ENCODE results near the gene HNRNPU.
A peak's percentile ranks its signal among the peaks of the same experiment; 100 is the strongest.

The HNRNPU gene

DNA sequence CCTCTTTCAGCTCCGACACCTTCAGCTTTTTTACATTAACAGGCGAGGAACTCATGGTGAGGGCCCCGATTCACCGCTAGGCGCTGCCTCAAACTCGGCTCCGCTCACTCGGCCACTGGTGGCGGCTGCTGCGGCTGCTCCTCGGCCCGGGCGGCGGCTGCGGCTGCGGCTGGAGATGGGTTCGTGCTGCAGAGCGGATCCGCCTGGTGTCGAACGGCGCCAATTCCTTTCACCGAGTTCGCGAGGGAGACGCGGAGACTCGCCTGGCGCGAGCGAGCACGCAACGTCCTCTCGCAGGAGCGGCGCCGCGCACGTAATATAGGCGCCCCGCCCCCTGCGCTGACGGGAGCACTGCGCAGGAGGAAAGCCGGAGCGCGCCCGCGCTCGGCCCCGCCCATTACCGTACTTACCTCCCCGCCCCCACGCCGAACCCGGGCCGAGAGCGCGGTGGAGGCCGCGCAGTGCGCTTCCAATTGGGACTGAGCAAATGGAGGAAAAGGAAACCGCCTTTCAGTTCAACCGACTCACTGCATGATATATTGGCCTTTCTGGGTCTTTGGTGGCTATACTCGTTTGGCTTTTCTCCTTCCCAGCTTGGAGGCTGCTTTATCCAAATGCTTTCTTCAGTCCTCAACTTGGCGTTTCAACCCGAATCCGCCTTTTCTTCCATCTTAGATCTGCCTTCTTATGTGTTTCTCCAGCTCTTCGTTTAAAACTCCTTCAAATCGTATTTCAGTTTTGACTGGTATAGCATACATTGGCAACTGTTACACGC is at the start of gene HNRNPU:
TSS of gene HNRNPU (minus strand) at position 291 of the 775 bp plus-strand sequence. CDS start at position 55, 236 bp downstream.
- Histone ChIP-seq H3K4me1 (ENCODE audit: control insufficient read depth, insufficient read depth, low read length) (peaks cover 4% of the 10 kb centered on the region), H3K9me3 (ENCODE audit: control insufficient read depth, insufficient read depth, low read length) (no peaks in the 10 kb centered on the region), H3K36me3 (ENCODE audit: control insufficient read depth, insufficient read depth, low read length) (peaks cover 16% of the 10 kb centered on the region), H3K9ac (ENCODE audit: low read depth, low read length) (peak within 1 kb of the TSS; percentile 99), H3K27me3 (ENCODE audit: control insufficient read depth, insufficient read depth, low read length) (no peaks in the 10 kb centered on the region), H3K4me3 (ENCODE audit: low read depth, low read length) (peak within 1 kb of the TSS; percentile 92)

DNA sequence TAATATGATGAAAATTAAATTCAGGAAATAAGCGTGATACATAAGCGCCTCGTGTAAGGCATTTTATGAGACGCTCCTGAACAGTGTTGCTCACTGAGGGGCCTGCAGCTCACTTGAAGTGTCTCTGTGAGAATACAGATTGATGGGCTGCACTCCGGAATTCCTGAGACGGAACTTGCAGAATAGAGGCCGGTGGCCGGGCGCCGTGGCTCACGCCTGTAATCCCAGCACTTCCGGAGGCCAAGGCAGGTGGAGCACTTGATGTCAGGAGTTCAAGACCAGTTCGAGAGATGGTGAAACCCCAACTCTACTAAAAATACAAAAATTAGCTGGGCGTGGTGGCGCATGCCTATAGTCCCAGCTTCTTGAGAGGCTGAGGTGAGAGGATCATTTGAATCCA is 49.5 kb upstream of the HNRNPU start:
- Histone ChIP-seq H3K4me1 (ENCODE audit: control insufficient read depth, insufficient read depth, low read length) (no peaks in the 10 kb centered on the region), H3K9me3 (ENCODE audit: control insufficient read depth, insufficient read depth, low read length) (no peaks in the 10 kb centered on the region), H3K4me3 (ENCODE audit: low read depth, low read length) (no peak overlapping the region), H3K36me3 (ENCODE audit: control insufficient read depth, insufficient read depth, low read length) (no peaks in the 10 kb centered on the region), H3K27me3 (ENCODE audit: control insufficient read depth, insufficient read depth, low read length) (peaks cover 10% of the 10 kb centered on the region), H3K9ac (ENCODE audit: low read depth, low read length) (no peak overlapping the region)

- Histone ChIP-seq H3K4me3 (ENCODE audit: low read depth, low read length) (no peak overlapping the region), H3K4me1 (ENCODE audit: control insufficient read depth, insufficient read depth, low read length) (no peaks in the 10 kb centered on the region), H3K27me3 (ENCODE audit: control insufficient read depth, insufficient read depth, low read length) (no peaks in the 10 kb centered on the region), H3K9me3 (ENCODE audit: control insufficient read depth, insufficient read depth, low read length) (no peaks in the 10 kb centered on the region), H3K9ac (ENCODE audit: low read depth, low read length) (no peak overlapping the region), H3K36me3 (ENCODE audit: control insufficient read depth, insufficient read depth, low read length) (no peaks in the 10 kb centered on the region)
These were observed 39.8 kb upstream of the HNRNPU start for GRCh38 chr1:244904119-244904518.

DNA sequence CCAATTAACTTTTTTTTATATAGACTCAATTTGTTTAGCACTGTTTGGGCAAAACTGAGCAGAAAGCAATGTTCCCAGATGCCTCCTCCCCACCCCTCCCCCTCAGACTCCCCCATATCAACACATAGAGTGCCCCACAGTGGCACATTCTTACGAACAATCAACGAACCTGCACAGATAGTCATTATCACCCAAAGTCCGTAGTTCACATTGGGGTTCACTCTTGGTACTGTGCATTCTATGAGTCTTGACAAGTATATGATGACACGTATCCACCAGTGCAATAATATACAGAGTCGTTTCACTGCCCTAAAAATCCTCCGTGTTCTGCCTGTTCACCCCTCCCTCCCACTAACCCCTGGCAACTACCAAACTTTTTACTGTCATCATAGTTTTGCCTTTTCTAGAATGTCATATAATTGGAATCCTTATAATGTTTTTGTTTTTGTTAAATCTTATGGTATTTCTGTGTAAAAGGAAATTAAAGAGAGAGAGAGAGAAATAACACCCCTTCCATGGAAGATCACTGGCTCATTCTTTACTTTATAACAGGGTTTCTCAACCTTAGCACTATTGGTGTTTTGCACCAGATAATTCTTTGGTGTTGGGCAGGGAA is 37.2 kb upstream of the HNRNPU start:
- Histone ChIP-seq H3K4me1 (ENCODE audit: control insufficient read depth, insufficient read depth, low read length) (no peaks in the 10 kb centered on the region), H3K9ac (ENCODE audit: low read depth, low read length) (no peak overlapping the region), H3K4me3 (ENCODE audit: low read depth, low read length) (no peak overlapping the region), H3K36me3 (ENCODE audit: control insufficient read depth, insufficient read depth, low read length) (no peaks in the 10 kb centered on the region), H3K9me3 (ENCODE audit: control insufficient read depth, insufficient read depth, low read length) (no peaks in the 10 kb centered on the region), H3K27me3 (ENCODE audit: control insufficient read depth, insufficient read depth, low read length) (no peaks in the 10 kb centered on the region)

GRCh38 chr1:244897476-244898254 is 33.3 kb upstream of the HNRNPU start:
- no peaks in the 10 kb centered on the region for H3K4me1 ChIP-seq (ENCODE audit: control insufficient read depth, insufficient read depth, low read length)
- no peak overlapping the region for H3K4me3 ChIP-seq (ENCODE audit: low read depth, low read length)
- H3K27me3 ChIP-seq (ENCODE audit: control insufficient read depth, insufficient read depth, low read length) = no peaks in the 10 kb centered on the region
- no peaks in the 10 kb centered on the region for H3K36me3 ChIP-seq (ENCODE audit: control insufficient read depth, insufficient read depth, low read length)
- H3K9ac ChIP-seq (ENCODE audit: low read depth, low read length) = no peak overlapping the region
- no peaks in the 10 kb centered on the region for H3K9me3 ChIP-seq (ENCODE audit: control insufficient read depth, insufficient read depth, low read length)

GRCh38 chr1:244896550-244896949 is 32.2 kb upstream of the HNRNPU start:
- H3K9ac ChIP-seq (ENCODE audit: low read depth, low read length) = no peak overlapping the region
- no peaks in the 10 kb centered on the region for H3K9me3 ChIP-seq (ENCODE audit: control insufficient read depth, insufficient read depth, low read length)
- H3K4me3 ChIP-seq (ENCODE audit: low read depth, low read length) = no peak overlapping the region
- no peaks in the 10 kb centered on the region for H3K27me3 ChIP-seq (ENCODE audit: control insufficient read depth, insufficient read depth, low read length)
- H3K4me1 ChIP-seq (ENCODE audit: control insufficient read depth, insufficient read depth, low read length) = no peaks in the 10 kb centered on the region
- H3K36me3 ChIP-seq (ENCODE audit: control insufficient read depth, insufficient read depth, low read length) = no peaks in the 10 kb centered on the region

GRCh38 chr1:244893836-244894235 is 29.5 kb upstream of the HNRNPU start:
- Histone ChIP-seq H3K36me3 (ENCODE audit: control insufficient read depth, insufficient read depth, low read length) (no peaks in the 10 kb centered on the region), H3K4me3 (ENCODE audit: low read depth, low read length) (no peak overlapping the region), H3K4me1 (ENCODE audit: control insufficient read depth, insufficient read depth, low read length) (no peaks in the 10 kb centered on the region), H3K27me3 (ENCODE audit: control insufficient read depth, insufficient read depth, low read length) (no peaks in the 10 kb centered on the region), H3K9me3 (ENCODE audit: control insufficient read depth, insufficient read depth, low read length) (no peaks in the 10 kb centered on the region), H3K9ac (ENCODE audit: low read depth, low read length) (no peak overlapping the region)

- H3K4me1 ChIP-seq (ENCODE audit: control insufficient read depth, insufficient read depth, low read length) = no peaks in the 10 kb centered on the region
- no peak overlapping the region for H3K4me3 ChIP-seq (ENCODE audit: low read depth, low read length)
- no peaks in the 10 kb centered on the region for H3K27me3 ChIP-seq (ENCODE audit: control insufficient read depth, insufficient read depth, low read length)
- H3K9me3 ChIP-seq (ENCODE audit: control insufficient read depth, insufficient read depth, low read length) = no peaks in the 10 kb centered on the region
- no peaks in the 10 kb centered on the region for H3K36me3 ChIP-seq (ENCODE audit: control insufficient read depth, insufficient read depth, low read length)
- no peak overlapping the region for H3K9ac ChIP-seq (ENCODE audit: low read depth, low read length)
These were observed 22.9 kb upstream of the HNRNPU start for GRCh38 chr1:244887281-244887680.

DNA sequence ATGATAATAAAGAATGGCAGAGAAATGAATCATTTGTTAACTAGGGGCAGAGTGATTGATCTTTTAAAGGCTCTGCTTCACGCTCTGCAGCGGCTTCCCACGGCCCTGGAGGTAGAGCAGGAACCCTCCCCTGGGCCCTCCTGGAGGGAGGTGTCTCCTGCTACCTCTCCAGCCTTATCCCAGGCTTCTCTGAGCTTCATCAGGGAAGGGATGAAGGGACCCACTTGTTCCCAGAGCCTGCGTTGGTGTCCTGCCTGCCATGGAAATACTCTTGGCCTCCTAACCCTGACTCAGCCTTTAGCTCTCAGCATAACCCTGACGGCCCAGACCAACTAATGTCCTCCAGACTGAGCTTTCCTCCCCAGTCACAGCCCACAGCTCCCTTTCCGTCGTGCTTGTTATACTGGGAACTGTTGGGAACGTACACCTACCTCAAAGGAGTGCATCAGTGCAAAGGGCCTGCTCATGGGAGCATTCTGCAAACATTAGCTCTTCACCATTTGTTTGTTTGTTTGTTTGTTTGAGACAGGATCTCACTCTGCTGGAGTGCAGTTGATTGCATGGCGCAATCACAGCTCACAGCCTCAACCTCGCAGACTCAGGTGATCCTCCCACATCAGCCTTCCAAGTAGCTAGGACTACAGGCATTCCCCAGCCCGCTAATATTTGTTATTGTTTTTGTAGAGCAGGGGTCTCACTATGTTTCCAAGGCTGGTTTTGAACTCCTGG is 17.4 kb upstream of the HNRNPU start:
- no peaks in the 10 kb centered on the region for H3K36me3 ChIP-seq (ENCODE audit: control insufficient read depth, insufficient read depth, low read length)
- no peak overlapping the region for H3K9ac ChIP-seq (ENCODE audit: low read depth, low read length)
- H3K4me1 ChIP-seq (ENCODE audit: control insufficient read depth, insufficient read depth, low read length) = peaks cover 7% of the 10 kb centered on the region
- H3K27me3 ChIP-seq (ENCODE audit: control insufficient read depth, insufficient read depth, low read length) = no peaks in the 10 kb centered on the region
- H3K9me3 ChIP-seq (ENCODE audit: control insufficient read depth, insufficient read depth, low read length) = no peaks in the 10 kb centered on the region
- H3K4me3 ChIP-seq (ENCODE audit: low read depth, low read length) = no peak overlapping the region

DNA sequence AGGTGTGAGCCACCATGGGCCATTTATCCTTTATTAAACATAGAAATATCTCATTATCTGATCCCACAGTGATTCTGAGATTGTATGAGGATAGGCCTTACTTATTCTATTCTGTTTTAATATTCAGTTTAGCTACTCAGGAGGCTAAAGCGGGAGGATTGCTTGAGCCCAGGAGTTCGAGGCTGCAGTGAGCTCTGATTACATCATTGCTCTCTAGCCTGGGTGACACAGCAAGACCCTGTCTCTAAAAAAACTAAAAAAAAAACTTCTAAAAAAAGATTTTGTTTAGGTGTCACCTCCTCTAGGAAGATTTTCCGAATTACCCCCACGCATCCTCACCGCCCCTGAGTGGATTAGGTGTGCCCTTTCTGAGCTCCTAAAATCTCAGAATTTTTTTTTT is 14.3 kb upstream of the HNRNPU start:
- H3K4me3 ChIP-seq (ENCODE audit: low read depth, low read length) = no peak overlapping the region
- no peaks in the 10 kb centered on the region for H3K27me3 ChIP-seq (ENCODE audit: control insufficient read depth, insufficient read depth, low read length)
- no peaks in the 10 kb centered on the region for H3K36me3 ChIP-seq (ENCODE audit: control insufficient read depth, insufficient read depth, low read length)
- H3K9ac ChIP-seq (ENCODE audit: low read depth, low read length) = no peak overlapping the region
- H3K9me3 ChIP-seq (ENCODE audit: control insufficient read depth, insufficient read depth, low read length) = no peaks in the 10 kb centered on the region
- H3K4me1 ChIP-seq (ENCODE audit: control insufficient read depth, insufficient read depth, low read length) = peaks cover 18% of the 10 kb centered on the region

DNA sequence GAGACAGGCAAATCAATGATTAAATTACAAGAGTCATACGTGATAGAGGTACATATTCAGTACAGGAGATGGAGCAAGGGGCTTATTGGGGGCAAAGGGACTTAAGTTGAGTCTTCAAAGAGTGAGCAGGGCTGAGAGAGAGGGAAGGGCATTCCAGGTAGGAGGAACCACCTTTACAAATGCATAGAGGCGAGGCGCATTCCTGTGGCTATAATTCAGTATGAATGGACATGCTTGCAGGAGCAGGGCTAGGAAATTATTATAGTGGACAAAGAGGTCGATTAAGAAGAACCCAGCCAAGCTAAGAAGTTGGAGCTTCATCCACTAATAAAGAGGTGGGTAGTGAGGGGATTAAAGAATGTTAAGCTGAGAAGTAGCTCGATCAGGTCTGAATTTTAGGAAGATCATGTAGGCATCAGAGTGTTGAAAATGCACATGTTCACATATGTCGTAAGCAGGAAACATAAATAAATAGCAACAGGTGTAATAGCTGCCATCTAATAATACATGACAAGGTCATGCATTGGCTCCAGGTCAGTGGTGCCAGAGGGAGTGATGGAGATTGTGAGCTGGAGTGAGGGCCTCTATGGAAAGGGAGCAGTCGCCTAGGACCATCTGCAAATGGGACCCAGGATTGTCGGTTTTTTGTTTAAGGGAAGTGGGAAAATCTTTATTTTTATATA is 12.0 kb upstream of the HNRNPU start:
- Histone ChIP-seq H3K27me3 (ENCODE audit: control insufficient read depth, insufficient read depth, low read length) (no peaks in the 10 kb centered on the region), H3K36me3 (ENCODE audit: control insufficient read depth, insufficient read depth, low read length) (no peaks in the 10 kb centered on the region)

More for the DNA sequence above, 12.0 kb upstream of the HNRNPU start:
- no peaks in the 10 kb centered on the region for H3K9me3 ChIP-seq (ENCODE audit: control insufficient read depth, insufficient read depth, low read length)
- no peak overlapping the region for H3K4me3 ChIP-seq (ENCODE audit: low read depth, low read length)
- H3K9ac ChIP-seq (ENCODE audit: low read depth, low read length) = no peak overlapping the region
- peaks cover 13% of the 10 kb centered on the region for H3K4me1 ChIP-seq (ENCODE audit: control insufficient read depth, insufficient read depth, low read length)

All from iPS-15b (cell line).